Liver (tissue), 3 donors: Measurements from ENCODE around the gene STK17A.

ENCODE experiments used
- GABPA ChIP-seq, 2 donors: IDR thresholded peaks in 1 of 2; conservative IDR thresholded peaks in 1 of 2; 2 replicates each; pipeline ENCODE4 v1.6.1; 2016; ENCODE audit warnings: antibody characterized with exemption in 2 of 2, mild to moderate bottlenecking in 1 of 2, moderate library complexity in 1 of 2
- JUND ChIP-seq, 2 donors: IDR thresholded peaks; 2 replicates each; pipeline ENCODE4 v1.6.1; 2016; ENCODE audit warnings: antibody characterized with exemption in 2 of 2
- RAD21 ChIP-seq, 2 donors: IDR thresholded peaks; 2 replicates each; pipeline ENCODE4 v1.6.1; 2016; ENCODE audit warnings: antibody characterized with exemption in 2 of 2, mild to moderate bottlenecking in 2 of 2
- REST ChIP-seq: IDR thresholded peaks from 2 replicates; pipeline ENCODE4 v1.6.1; 2016; ENCODE audit warnings: antibody characterized with exemption, mild to moderate bottlenecking
- TF ChIP-seq, protein P1 (sequence below): IDR thresholded peaks from 2 replicates; pipeline ENCODE4 v1.6.1; 2016; ENCODE audit warnings: antibody characterized with exemption
- TF ChIP-seq, protein P2 (sequence below): fragments of 150-350 bp; IDR thresholded peaks from 2 replicates; pipeline ENCODE4 v1.5.1; 2017; ENCODE audit warnings: improper control_type of control experiment, low read depth, low read length; ENCODE audit not compliant: missing input control
- TF ChIP-seq, protein P3 (sequence below): IDR thresholded peaks from 2 replicates; pipeline ENCODE4 v1.6.1; 2016; ENCODE audit warnings: antibody characterized with exemption
- donor health status: healthy.
- donor health status: healthy.

DNA sequence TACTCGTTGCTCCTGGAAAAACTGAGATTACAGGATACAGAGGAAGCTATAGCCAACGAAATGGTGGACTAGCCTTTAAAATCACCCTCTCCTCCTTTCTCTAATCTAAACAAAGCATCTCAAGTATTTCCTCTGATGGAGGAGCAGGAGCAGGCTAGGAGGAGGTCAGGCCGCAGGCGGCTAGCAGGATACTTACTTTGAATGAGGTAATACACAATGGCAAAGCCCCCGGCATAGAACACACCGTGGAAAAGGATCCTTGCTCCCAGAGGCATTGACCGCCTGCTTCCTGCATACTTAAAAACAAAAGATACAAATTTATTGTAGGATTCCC is 64.4 kb downstream of the STK17A start:
- TF ChIP-seq JUND (IDR thresholded peaks at IDR 0.05) (no peak), RAD21 (IDR thresholded peaks at IDR 0.05) (no peak), REST (no peak), GABPA (IDR thresholded peaks at IDR 0.05 in 1 of 2, conservative IDR thresholded peaks at IDR 0.05 in 1 of 2) (no peak)
- TF ChIP-seq, protein P1, sequence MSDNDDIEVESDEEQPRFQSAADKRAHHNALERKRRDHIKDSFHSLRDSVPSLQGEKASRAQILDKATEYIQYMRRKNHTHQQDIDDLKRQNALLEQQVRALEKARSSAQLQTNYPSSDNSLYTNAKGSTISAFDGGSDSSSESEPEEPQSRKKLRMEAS = no peak
- TF ChIP-seq, protein P2, sequence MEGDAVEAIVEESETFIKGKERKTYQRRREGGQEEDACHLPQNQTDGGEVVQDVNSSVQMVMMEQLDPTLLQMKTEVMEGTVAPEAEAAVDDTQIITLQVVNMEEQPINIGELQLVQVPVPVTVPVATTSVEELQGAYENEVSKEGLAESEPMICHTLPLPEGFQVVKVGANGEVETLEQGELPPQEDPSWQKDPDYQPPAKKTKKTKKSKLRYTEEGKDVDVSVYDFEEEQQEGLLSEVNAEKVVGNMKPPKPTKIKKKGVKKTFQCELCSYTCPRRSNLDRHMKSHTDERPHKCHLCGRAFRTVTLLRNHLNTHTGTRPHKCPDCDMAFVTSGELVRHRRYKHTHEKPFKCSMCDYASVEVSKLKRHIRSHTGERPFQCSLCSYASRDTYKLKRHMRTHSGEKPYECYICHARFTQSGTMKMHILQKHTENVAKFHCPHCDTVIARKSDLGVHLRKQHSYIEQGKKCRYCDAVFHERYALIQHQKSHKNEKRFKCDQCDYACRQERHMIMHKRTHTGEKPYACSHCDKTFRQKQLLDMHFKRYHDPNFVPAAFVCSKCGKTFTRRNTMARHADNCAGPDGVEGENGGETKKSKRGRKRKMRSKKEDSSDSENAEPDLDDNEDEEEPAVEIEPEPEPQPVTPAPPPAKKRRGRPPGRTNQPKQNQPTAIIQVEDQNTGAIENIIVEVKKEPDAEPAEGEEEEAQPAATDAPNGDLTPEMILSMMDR = no peak
- TF ChIP-seq, protein P3, sequence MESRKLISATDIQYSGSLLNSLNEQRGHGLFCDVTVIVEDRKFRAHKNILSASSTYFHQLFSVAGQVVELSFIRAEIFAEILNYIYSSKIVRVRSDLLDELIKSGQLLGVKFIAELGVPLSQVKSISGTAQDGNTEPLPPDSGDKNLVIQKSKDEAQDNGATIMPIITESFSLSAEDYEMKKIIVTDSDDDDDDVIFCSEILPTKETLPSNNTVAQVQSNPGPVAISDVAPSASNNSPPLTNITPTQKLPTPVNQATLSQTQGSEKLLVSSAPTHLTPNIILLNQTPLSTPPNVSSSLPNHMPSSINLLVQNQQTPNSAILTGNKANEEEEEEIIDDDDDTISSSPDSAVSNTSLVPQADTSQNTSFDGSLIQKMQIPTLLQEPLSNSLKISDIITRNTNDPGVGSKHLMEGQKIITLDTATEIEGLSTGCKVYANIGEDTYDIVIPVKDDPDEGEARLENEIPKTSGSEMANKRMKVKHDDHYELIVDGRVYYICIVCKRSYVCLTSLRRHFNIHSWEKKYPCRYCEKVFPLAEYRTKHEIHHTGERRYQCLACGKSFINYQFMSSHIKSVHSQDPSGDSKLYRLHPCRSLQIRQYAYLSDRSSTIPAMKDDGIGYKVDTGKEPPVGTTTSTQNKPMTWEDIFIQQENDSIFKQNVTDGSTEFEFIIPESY = no peak
